Stimulated activated CD4-positive, alpha-beta T cell treated with anti-CD3 and anti-CD28 coated beads, Interleukin-4, amount 100 ng/mL, for 4 hours (primary cell): ENCODE results near the gene ATP6V0D1.
"Not testable (repeated sequence)": the region's sequence is repeated elsewhere in the genome, so short reads cannot be mapped to it uniquely, and the experiment has no call there.

Source experiments
- DNase-seq, 2 experiments: peaks; one replicate each; pipeline ENCODE4 v3.0.0-alpha.2; 2020

Gene ATP6V0D1

GRCh38 chr16:67499106-67499505 lies 18.1 kb upstream of the ATP6V0D1 start:
- no peak for DNase-seq

- DNase-seq = no peak
These were observed 9.6 kb upstream of the ATP6V0D1 start for GRCh38 chr16:67490335-67491096.

DNA sequence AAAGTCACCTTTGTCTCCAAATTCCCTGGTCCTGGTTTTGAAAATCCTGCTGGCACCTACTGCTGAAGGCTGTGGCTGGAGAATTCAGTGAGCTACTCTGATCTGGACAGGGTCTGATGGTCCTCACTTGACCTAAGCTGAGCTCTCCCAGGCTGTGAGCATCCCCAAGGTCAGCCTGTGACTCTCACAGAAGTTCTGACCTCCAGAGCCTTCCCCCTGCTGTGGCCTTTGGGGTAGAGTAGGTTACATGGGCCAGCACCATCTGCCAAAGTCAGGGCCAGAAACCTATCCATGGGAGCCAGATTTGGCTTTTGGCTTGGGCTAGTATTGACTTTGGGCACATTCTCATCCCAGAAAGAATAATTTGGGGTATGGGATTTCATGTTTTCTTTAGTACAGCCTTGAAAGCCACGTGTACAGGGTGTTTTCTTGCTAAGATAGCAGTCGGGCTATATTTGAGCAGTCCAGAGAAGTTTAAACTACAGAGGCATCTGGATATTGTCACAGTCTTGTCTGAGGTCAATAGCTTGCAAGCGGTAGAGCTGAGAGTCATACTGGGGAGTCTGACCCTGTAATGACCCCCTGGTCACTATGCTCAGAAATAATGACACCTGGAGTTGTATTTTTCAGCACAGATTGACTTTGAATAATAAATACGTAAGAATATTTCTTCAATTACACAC lies 8.6 kb upstream of the ATP6V0D1 start:
- DNase-seq = no peak

DNA sequence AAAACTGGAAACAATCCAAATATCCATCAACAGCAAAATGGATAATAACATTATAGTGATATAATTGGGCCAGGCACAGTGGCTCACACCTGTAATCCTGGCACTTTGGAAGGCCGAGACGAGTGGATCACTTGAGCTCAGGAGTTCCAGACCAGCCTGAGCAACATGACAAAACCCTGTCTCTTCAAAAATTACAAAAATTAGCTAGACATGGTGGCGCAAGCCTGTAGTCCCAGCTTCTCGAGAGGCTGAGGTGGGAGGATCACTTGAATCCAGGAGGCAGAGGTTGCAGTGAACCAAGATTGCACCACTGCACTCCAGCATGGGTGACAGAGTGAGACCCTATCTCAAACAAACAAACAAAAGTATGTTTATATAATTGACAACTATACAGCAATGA lies 6.6 kb upstream of the ATP6V0D1 start:
- DNase-seq = not testable (repeated sequence)

GRCh38 chr16:67486805-67487204 lies 5.8 kb upstream of the ATP6V0D1 start:
- DNase-seq = no peak

GRCh38 chr16:67483731-67484525 lies 3.0 kb upstream of the ATP6V0D1 start:
- no peak for DNase-seq

GRCh38 chr16:67483150-67483549 lies 2.2 kb upstream of the ATP6V0D1 start, which contains the start of gene AGRP:
Gene AGRP (minus strand): TSS chr16:67483547. CDS start chr16:67483398, 149 bp downstream.
- no peak for DNase-seq

DNA sequence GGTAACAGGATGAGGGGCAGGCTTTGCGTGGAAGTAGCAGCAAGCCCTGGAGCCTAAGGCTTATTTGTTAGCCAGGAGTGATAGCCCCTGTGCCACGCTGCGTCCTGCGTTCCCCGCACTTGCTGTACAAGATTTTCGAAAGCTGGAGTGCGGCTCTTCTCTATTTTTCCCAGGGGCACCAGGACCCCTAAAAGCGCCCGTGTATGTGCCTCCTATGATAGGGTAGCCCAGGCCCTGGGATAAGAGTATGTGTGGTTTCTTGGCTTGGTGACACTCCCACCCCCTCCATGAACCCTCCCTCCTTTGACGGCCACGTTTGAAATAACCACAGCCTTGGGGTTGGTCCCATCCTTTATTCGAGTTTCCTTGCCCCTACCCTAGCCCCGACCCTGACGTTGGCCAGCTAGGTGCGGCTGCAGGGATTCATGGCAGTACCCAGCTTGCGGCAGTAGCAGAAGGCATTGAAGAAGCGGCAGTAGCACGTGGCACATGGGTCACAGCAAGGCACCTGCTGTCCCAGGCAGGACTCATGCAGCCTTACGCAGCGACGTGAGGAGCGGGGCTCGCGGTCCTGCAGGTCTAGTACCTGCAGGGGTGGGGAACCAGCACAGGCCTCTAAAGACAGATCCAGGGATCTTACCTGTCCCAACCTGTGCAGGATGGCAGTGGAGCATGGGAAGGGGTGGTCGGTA lies 1.4 kb upstream of the ATP6V0D1 start:
- DNase-seq = no peak

- peak; percentile 21 to 33 for DNase-seq
These were observed 740 bp upstream of the ATP6V0D1 start for GRCh38 chr16:67481561-67482232.

DNA sequence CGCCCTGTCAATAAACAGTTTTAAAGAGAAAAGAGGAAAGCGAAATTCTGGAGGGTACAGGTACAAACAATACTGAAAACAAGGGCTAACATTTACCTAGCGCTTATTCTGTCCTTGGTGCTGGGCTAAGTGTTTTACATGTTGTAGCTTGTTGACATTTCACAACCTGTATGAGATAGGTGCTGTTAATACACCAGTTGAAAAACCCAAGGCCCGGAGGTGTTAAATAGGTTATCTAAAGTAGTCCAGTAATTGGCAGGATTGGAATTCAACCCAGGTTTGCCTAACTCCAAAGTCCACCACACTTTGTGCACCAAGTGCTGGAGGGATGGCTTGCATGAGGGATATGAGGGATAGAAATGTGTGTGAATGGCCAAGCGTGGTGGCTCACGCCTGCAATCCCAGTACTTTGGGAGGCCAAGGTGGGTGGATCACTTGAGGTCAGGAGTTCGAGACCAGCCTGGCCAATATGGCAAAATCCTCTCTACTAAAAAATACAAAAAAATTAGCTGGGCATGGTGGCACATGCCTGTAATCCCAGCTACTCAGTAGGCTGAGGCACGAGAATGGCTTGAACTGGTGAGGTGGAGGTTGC lies 2.9 kb downstream of the ATP6V0D1 start:
- DNase-seq = no peak

GRCh38 chr16:67474551-67475455 lies 6.2 kb downstream of the ATP6V0D1 start:
- DNase-seq = no peak

DNA sequence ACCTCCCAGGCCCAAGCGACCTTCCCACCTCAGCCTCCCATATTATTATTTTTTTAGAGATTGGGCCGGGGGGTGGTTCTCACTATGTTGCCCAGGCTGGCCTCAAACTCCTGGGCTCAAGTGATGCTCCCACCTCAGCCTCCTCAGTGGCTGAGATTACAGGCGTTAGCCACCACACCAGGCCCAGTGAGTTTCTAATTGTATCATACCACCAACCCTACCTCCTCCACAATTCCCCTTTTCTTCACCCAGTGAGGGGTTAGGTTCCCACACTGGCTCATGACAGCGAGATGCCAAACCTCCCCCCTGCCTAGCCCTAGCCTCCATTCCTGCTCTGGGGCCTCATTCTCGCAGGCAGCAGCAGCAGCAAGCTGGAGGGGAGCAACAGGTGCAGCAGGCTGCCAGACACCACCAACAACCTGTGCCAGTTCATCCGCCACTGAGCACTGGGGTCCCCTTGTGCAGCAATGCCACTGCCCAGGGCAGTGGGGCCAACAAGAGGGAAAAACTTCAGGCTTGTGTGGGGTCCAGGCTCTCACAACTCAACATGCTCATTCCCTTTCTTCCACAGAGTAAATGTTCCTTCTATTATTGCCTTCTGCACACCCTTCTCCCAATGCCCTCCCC lies 9.1 kb downstream of the ATP6V0D1 start:
- no peak for DNase-seq

DNA sequence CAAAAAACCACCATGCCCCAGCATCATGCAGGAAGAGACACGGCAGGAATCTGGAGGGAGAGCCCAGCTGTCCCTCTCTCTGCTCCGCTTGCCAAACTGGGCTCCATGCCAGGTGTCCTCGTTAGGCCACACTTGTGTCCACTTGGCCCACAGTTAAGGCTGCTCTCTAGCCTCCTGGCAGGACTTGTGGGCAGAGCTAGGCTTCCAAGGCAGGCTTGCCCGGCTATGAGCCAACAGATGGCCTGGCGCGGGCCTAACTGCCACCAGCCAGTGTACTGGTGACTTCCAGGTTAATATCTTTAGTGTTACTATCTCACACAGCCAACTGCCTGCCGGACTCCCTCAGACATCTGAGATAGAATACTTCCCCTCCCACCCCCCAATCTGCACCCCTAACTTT lies 10.6 kb downstream of the ATP6V0D1 start:
- DNase-seq = no peak

GRCh38 chr16:67468731-67469130 lies 12.2 kb downstream of the ATP6V0D1 start:
- no peak for DNase-seq

DNA sequence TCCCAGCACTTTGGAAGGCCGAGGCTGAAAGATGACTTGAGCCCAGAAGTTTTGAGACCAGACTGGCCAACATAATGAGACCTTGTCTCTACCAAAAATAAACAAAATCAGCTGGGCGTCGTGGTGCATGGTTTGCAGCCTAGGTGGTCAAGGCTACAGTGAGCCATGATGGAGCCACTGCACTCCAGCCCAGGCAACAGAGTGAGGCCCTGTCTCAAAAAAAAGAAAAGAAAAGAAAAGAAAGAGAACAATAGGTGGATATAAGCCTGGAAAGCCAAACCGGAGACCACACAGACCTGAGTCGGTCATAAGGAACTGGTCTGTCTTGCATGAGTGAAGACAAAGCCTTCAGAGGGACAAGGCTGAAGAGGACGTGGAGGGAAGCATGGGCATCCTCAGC lies 14.4 kb downstream of the ATP6V0D1 start:
- DNase-seq = no peak

DNA sequence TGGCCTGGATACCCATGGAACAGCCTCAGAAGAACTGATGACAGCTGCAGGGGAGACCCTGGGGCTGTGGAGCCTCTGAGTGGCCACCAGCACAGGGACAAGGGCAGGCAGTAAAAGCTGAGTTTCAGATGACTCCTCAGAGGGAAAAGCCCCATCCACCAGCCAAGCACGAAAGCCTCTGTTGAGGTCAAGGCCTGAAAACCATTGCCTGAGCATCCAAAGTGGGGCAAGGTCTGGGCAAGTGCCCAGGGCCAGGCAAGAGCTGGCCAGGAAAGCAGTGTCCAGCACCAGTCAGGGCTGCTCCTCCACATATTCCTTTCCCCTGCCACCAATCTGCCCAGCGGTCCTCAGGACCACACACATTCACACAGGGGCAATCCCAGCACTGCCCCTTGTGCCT lies 16.4 kb downstream of the ATP6V0D1 start:
- DNase-seq = no peak

- DNase-seq = no peak
These were observed 17.3 kb downstream of the ATP6V0D1 start for GRCh38 chr16:67463691-67464090.

DNA sequence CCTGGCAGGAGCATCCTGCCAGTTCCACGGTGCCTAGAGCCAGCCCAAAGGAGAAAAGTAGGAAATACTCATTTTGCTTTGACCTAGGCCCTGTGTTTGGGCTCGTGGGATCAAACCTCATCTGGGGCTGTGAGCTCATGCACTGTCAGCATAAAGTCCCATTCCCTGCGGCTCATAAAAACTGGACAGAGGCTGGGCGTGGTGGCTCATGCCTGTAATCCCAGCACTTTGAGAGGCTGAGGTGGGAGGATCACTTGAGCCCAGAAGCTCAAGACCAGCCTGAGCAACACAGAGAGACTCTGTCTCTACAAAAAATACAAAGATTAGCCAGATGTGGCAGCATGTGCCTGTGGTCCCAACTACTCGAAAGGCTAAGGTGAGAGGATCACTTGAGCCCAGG lies 17.9 kb downstream of the ATP6V0D1 start:
- DNase-seq = no peak

GRCh38 chr16:67462279-67462655 lies 18.7 kb downstream of the ATP6V0D1 start:
- no peak for DNase-seq

- no peak for DNase-seq
These were observed 19.2 kb downstream of the ATP6V0D1 start for GRCh38 chr16:67461600-67462278.
